Activated CD8-positive, alpha-beta memory T cell treated with anti-CD3 and anti-CD28 coated beads, Interleukin-2, amount 50 U/mL, for 1 hour (primary cell): ENCODE data around the gene PTPRM.

ENCODE experiments used
- DNase-seq: peaks from one replicate; pipeline ENCODE4 v3.0.0-alpha.2; 2020; ENCODE audit errors: extremely low read depth

Gene PTPRM

DNA sequence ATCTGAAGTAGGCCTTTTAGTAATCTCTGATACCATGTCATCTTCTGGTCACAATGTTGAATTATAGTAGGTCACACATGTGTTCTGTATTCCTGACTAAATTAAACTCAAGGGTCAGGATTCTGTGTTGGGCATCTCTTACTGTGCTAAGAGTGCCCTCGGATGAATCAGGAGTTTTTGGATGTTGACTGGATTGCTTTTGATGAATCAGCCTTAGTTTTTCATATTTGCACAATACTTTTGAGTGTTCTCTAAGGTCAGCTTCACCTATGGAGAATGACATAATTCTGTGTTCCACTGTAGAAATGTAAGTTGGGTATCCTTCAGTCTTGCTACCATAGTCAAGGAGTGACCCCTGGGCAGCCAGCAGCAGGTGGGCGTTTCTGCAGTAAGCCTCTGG, 190.1 kb downstream of the PTPRM start:
- DNase-seq: no peak

GRCh38 chr18:7758764-7759163, 191.6 kb downstream of the PTPRM start:
- no peak for DNase-seq

- DNase-seq: no peak
These were observed 194.1 kb downstream of the PTPRM start for GRCh38 chr18:7760967-7761948.

- DNase-seq: no peak
These were observed 197.3 kb downstream of the PTPRM start for GRCh38 chr18:7764405-7764804.

GRCh38 chr18:7766346-7766745, 199.2 kb downstream of the PTPRM start:
- DNase-seq: no peak

DNA sequence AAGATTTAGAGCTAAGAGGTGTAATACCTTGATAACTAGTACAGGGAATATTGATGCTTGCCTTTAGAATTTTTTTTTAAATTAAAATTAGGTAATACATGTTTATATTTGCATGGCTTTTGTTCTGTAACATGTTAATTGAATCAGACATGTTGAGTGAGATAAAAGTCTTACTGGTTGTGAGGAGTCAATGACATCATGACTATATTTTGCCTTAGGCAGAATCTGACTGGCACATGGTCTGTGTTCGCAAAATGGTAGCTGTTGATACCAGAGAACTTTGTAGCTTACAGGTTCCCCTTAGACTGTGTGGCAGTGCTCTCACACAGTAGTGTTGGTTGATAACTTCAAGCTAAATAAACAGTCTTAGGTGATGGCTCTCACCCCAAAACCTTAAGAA, 199.7 kb downstream of the PTPRM start:
- DNase-seq: no peak

- no peak for DNase-seq
These were observed 203.8 kb downstream of the PTPRM start for GRCh38 chr18:7770908-7771307.

GRCh38 chr18:7772510-7772888, 205.4 kb downstream of the PTPRM start:
- no peak for DNase-seq

DNA sequence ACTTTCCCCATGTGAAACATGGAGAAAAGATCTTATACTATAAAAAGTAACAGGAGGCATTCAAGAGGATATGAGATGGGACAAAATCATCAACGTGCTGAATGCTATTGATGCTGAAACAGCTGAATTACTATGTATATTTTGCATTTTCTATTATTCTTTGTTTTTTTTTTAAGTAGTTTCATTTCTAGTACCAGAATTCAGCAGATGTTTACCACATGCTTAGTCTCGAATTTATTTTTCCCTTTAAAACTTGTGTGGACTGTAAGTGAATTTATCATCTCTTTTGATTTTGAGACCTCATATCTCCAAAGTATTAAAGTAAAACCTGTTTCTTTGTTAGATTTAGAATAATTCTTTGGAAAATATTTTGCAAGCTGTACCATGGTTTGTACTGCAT, 205.8 kb downstream of the PTPRM start:
- no peak for DNase-seq

GRCh38 chr18:7775128-7775527, 208.0 kb downstream of the PTPRM start:
- DNase-seq: no peak

DNA sequence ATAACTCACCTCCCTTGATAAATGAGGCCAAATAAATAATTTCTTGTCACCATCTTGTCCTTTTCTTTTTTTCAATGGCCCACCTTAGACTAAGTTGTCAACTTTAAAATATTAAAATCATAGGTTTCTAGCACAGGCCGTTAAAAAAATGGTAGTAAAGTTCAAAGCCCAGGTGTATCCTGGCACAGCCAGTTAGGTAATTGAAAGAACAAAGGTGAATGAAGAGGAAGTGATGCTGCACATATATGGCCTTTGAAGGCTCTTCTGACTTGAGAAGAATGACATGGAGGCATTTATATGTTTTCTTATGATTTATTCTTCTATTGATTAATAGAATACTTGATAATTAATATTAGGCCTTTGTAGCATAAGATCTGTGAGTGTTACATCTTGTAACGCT, 208.7 kb downstream of the PTPRM start:
- DNase-seq: no peak

DNA sequence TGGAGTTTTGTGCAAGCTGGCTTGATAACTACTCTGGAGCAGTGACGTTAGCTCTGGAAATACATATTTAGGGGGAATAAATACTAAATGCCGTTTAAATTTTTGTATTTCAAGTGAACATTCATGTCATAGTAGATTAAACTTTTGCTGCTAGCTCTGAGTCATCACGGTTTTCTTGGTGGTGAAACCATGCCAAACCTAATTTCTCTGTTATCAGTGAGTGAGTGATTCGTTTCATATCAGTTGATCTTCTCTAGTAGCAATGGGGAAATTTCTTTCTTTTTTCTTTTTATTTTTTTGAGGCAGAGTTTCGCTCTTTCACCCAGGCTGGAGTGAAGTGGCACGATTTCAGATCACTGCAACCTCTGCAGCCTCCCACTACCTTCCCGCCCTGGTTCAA, 211.1 kb downstream of the PTPRM start:
- no peak for DNase-seq

- DNase-seq: no peak
These were observed 212.1 kb downstream of the PTPRM start for GRCh38 chr18:7779211-7779610.

GRCh38 chr18:7784171-7784570, 217.1 kb downstream of the PTPRM start:
- no peak for DNase-seq

DNA sequence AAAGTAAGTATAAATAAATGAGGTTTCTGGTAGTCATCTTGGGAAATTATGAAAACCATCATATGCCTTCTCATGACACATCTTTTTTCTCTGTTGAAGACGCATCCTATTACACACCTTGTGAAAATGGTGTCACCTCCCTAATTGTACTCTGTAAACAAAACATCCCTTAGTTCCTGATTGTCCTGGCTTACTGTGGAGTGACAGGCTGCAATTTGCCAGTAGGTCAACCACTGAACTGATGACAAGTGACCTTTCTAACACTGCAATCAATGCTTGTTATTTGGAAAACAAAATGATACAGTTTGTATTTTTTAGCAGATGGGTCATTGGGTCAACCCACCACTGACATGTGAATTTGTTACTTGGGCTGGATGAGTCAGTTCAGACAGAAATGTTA, 219.5 kb downstream of the PTPRM start:
- DNase-seq: no peak

DNA sequence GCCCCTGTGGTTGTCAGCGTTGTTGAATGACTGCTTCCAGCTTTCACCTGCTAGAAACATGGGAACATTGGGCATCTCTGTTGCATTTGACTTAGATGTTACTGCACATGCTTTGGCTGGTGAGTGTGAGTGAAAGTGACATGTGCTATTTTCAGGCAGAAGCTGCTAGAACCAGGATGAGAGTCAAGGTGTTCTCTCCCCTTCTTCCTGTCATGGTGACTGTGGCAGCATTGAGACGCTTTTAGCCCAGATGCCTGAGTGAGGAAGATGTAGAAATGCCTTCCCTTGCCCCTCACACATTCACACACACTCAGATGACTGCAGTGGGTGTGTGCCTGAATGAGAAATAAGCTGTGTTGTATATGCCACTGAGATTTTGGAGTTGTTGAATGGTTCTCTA, 220.2 kb downstream of the PTPRM start:
- DNase-seq: no peak

DNA sequence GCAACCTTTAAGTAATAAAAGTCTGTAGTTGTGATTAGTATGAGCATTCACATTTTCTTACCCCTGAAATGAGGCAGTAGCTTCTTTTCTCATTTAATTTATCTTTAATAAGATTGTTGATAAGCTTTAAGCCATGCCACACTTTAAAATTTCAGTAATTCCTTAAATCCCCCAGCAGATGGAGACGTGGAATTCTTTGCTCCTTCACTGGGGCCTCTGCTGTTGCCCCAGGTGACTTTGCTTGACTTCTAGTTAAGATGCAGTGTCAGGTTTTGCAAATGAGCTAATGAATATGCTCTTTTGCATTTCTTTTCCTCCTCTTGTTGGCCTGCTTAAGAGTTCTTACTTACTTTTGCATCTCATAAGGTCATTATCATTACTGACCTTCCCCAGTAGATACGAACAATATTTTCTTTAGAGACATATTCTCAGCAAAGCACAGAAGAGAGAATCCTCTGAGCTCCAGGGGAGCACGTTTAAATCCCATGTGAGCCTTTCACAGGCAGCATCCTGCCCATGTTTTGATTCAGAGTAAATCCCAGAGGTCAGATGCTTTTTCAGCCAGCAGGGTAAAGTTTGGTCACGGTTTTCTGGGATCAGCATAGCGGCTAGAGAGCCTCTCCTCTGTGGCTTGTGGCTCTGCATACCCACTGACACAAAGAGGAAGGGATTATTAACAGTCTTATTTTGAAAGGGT, 222.9 kb downstream of the PTPRM start:
- DNase-seq: no peak

DNA sequence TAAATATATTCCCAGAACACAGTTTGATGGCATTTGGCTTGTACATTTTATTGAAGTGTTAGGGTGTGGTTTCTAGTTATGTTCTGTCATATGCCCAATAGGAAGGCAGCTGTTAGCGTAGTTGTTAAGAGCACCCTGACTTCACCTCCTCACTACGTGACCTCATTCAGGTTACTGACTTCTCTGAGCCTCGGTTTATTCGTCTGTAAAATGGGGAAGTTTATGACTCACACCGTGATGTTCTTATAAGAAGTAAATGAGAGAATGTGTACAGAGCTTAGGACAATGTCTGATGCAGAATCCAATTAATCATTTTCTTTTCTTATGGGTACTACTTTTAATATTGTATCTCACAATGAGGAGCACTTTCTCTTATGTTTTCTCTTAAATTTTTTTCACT, 226.0 kb downstream of the PTPRM start:
- no peak for DNase-seq

DNA sequence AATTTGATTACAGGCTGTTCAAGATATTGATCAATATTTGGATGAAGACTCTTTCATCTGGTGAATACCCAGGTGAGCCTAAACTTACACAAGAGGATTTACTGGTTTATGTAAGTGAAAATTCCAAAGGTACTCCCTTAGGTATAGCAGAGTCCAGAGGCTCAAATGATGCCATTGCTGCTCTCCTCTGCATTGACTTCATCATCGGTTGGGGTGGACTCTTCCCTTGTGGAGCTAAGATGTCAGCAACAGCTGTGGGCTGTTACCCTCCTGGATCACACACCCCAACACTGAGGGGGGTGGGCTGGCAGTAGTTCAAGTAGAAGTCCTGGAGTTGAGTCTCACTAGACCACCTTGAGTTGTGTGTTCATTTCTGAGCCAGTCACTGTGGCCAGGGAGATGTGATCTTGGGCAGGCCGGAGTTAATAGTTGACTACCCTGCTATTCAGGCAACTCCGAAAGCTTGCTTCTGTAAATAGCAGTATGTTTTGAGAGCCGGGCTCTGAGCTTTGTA, 236.9 kb downstream of the PTPRM start:
- no peak for DNase-seq

GRCh38 chr18:7805096-7805495, 238.0 kb downstream of the PTPRM start:
- no peak for DNase-seq

- DNase-seq: no peak
These were observed 238.8 kb downstream of the PTPRM start for GRCh38 chr18:7805880-7806279.

DNA sequence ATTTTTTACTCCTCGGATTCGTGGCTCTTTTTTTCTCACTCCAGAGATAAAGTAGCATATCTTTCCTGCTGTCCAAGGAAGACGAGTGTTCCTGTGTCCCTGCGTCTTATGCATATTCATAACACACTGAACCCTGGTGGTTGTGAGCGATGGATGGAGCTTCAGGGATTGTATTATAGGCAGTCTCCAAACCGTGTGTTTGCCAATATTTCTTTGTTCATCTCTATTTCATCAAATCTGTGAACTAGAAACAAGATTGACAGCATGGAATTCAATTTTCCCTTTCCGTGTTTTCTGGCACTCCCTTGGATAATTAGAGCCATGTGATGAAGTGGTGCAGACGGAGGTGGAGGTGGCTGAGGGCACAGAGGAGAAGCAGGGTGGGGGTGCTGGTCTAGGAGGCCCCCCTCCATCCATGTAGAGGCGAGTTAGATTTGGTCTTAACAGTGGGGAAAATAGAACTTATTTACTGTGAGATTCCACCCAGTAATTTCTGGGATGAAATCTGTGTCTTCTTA, 240.9 kb downstream of the PTPRM start:
- no peak for DNase-seq

GRCh38 chr18:7808992-7809391, 241.9 kb downstream of the PTPRM start:
- no peak for DNase-seq
